Left lung (tissue), 10 donors: ENCODE results near the gene SFRP2. TPM values are rescaled to one million over a fixed set of nuclear protein-coding genes. Genes with fewer than 3 reads are reported as not detected.

Experiments
- ATAC-seq: fragments of 200-7000 bp; cut with Tn5 transposase; one replicate; pipeline ENCODE4 v1.9.1; 2020; ENCODE audit warnings: moderate library complexity
- DNase-seq, 4 donors: peaks; one replicate each; pipeline ENCODE4 v3.0.0-alpha.2; 2013 to 2020
- H3K27ac ChIP-seq, 2 donors: fragments of 200-600 bp; sonication (generic) in 1 of 2; one replicate each; pipeline versions ENCODE4 v1.5.0 to v1.8.0; 2020 to 2021
- H3K27me3 ChIP-seq, 2 donors: fragments of 200-600 bp; sonication (generic) in 1 of 2; one replicate each; pipeline versions ENCODE4 v1.5.0 to v1.8.0; 2020 to 2021
- H3K36me3 ChIP-seq, 2 donors: fragments of 200-600 bp; sonication (generic) in 1 of 2; one replicate each; pipeline versions ENCODE4 v1.5.0 to v1.8.0; 2020 to 2021
- H3K4me1 ChIP-seq, 2 donors: fragments of 200-600 bp; one replicate each; pipeline ENCODE4 v1.8.0; 2021
- H3K4me3 ChIP-seq, 2 donors: fragments of 200-600 bp; sonication (generic) in 1 of 2; one replicate each; pipeline versions ENCODE4 v1.5.0 to v1.8.0; 2020 to 2021; ENCODE audit warnings: mild to moderate bottlenecking in 1 of 2
- H3K9me3 ChIP-seq, 2 donors: fragments of 200-600 bp; sonication (generic) in 1 of 2; one replicate each; pipeline versions ENCODE4 v1.5.0 to v1.8.0; 2020 to 2021
- CTCF ChIP-seq, 2 donors: fragments of 200-600 bp; sonication (generic) in 1 of 2; IDR thresholded peaks; one replicate each; pipeline versions ENCODE4 v1.5.0 to v1.8.0; 2021; ENCODE audit warnings: antibody characterized with exemption in 2 of 2
- intact Hi-C, 2 donors: fragments of 100-400 bp; cut with DNase I; formaldehyde crosslinking; loops; one replicate each; pipeline versions ENCODE4 v1.11.2 to v1.14.2; 2022
- polyA plus RNA-seq, 6 donors: library from polyadenylated mRNA; unstranded; fragments of 120-200 nt; gene quantifications; one replicate each; pipeline ENCODE4 v1.2.1, GENCODE V29; 2013; ENCODE audit not compliant: insufficient read length in 6 of 6
- total RNA-seq, 2 donors: library from RNA; stranded (reverse); fragmentation: NEBNext Ultra II Directional; extraction: Animal tissue kit (Norgen Biotek cat#: 25700); gene quantifications; one replicate each; pipeline ENCODE4 v1.2.1, GENCODE V29; 2021
- donor health status: DM: no; HTN: yes; CAD: no.
- donor health status: DM: no; HTN: no; CAD: no.

SFRP2 gene
- total and polyA plus RNA-seq, 8 donors = 3.5 to 73.9 (median 10.4) TPM

DNA sequence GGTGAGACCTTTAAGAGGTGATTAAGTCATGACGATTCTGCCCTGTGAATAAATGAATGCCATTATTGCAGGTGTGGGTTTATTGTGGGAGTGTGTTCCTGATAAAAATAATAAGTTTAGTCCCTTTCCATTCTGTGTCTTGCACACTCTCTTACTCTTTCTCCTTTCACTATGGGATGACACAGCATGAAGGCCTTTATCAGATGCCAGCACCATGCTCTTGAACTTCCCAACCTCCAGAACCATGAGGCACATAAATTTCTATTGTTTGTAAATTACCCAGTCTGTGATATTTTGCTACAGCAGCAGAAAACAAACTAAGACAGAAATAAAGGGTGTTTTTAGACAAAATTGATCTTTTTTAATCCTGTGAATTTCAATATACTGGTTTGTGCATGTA, 10.5 kb downstream of the SFRP2 start:
- DNase-seq (no peak), ATAC-seq (no peak)
- Histone ChIP-seq H3K4me3 (no peak overlapping the region), H3K27ac (no peak overlapping the region), H3K36me3 (no peaks in the 10 kb centered on the region), H3K4me1 (no peaks in the 10 kb centered on the region), H3K27me3 (peaks cover 0 to 40% of the 10 kb centered on the region in 2 donors), H3K9me3 (no peaks in the 10 kb centered on the region)
- no peak for TF ChIP-seq CTCF (IDR thresholded peaks at IDR 0.05)
- intact Hi-C loops = no loop called here

DNA sequence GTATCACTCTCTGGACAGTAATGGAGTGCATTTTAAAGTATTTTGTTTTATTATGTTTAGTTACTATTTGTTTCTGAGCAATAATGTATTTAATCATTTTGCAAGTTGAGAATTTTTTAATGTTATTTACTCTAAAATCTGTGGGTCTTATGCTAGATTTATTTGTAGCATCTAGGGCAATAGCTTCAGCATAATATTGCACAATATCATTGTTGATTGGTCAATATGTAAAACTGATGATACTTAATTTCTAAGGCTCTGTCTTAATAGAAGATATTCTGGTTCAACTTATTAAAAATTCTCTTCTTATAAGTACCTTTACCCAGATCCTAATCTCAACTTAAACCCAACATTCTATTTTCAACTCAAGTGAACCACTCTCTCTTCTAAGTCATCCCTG, 11.5 kb downstream of the SFRP2 start:
- no peaks in the 10 kb centered on the region for H3K4me1 ChIP-seq
- intact Hi-C loops = no loop called here
- H3K4me3 ChIP-seq = no peak overlapping the region
- DNase-seq = no peak
- H3K9me3 ChIP-seq = no peaks in the 10 kb centered on the region
- H3K27ac ChIP-seq = no peak overlapping the region
- ATAC-seq = no peak
- H3K36me3 ChIP-seq = no peaks in the 10 kb centered on the region
- H3K27me3 ChIP-seq = peaks cover 0 to 32% of the 10 kb centered on the region in 2 donors
- no peak for TF ChIP-seq CTCF (IDR thresholded peaks at IDR 0.05)

DNA sequence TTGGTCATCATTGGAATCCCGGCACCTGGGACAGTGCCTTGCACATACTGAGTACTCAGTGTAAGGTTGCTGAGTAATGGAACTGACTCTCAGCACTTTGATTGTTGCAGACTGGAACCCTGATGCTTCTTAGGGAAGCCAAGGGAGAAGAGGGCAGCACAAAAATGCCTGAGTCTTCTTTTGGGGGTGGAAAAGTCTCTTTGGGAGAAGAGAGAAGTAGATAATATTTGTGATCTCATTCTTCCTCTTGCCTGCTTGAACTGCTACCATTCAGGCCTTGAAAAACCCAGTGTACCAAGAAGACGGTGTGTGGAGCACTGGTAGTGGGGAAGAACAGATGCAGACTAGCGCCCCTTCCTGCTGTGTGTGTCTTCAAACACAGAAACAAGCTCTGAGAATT, 12.3 kb downstream of the SFRP2 start:
- no peaks in the 10 kb centered on the region for H3K9me3 ChIP-seq
- ATAC-seq (no peak), DNase-seq (no peak)
- no peak overlapping the region for H3K4me3 ChIP-seq
- peaks cover 0 to 24% of the 10 kb centered on the region in 2 donors for H3K27me3 ChIP-seq
- TF ChIP-seq CTCF (IDR thresholded peaks at IDR 0.05) = no peak
- no peak overlapping the region for H3K27ac ChIP-seq
- intact Hi-C loops = no loop called here
- H3K4me1 ChIP-seq = no peaks in the 10 kb centered on the region
- no peaks in the 10 kb centered on the region for H3K36me3 ChIP-seq

GRCh38 chr4:153773236-153773690, 15.6 kb downstream of the SFRP2 start:
- no peaks in the 10 kb centered on the region for H3K4me1 ChIP-seq
- H3K9me3 ChIP-seq = no peaks in the 10 kb centered on the region
- intact Hi-C loops = no loop called here
- peaks cover 0 to 5% of the 10 kb centered on the region in 2 donors for H3K27me3 ChIP-seq
- H3K27ac ChIP-seq = no peak overlapping the region
- H3K4me3 ChIP-seq = no peak overlapping the region
- ATAC-seq (no peak), DNase-seq (no peak)
- TF ChIP-seq CTCF (IDR thresholded peaks at IDR 0.05) = no peak
- no peaks in the 10 kb centered on the region for H3K36me3 ChIP-seq

- H3K4me3 ChIP-seq = no peak overlapping the region
- no peaks in the 10 kb centered on the region for H3K27me3 ChIP-seq
- H3K36me3 ChIP-seq = no peaks in the 10 kb centered on the region
- no peaks in the 10 kb centered on the region for H3K4me1 ChIP-seq
- no peak for TF ChIP-seq CTCF (IDR thresholded peaks at IDR 0.05)
- no peaks in the 10 kb centered on the region for H3K9me3 ChIP-seq
- no peak for ATAC-seq
- DNase-seq = no peak
- intact Hi-C loops = no loop called here
- no peak overlapping the region for H3K27ac ChIP-seq
Measured at GRCh38 chr4:153771046-153771445, 17.8 kb downstream of the SFRP2 start.
